ENCODE results near the gene PHLDA2.

DNA sequence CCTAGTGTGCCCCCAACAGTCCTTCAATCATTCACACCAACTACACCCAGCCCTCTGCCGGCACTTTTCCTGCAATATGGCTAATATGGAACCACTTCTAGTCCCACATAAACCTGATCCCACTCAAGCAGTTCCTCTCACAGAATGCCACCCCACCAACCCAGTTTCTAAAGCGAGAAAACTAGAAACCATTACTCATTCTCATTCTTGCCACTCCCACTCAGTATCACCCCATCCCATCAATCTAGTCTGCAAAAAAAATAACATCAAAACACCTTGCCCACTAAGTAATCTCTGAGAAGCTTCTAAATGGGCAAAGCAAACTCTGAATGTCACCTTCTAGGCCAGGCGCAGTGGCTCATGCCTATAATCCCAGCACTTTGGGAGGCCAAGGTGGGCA is 45.1 kb upstream of the PHLDA2 start:
- TF ChIP-seq POLR2A (IDR thresholded peaks at IDR 0.05; ENCODE audit: low read depth, low read length) (no peak), POLR2AphosphoS5 (IDR thresholded peaks at IDR 0.05; ENCODE audit: low read depth, low read length) (no peak), TAF1 (IDR thresholded peaks at IDR 0.05; ENCODE audit: low read depth, low read length) (no peak)

All from GM12891 (cell line).